Raji (cell line): ENCODE measurements around the gene NTN3.
A peak's percentile ranks its signal among the peaks of the same experiment; 100 is the strongest.

Experiments used
- POLR2A ChIP-seq: IDR thresholded peaks from 2 replicates; pipeline ENCODE4 v1.6.1; 2011; ENCODE audit warnings: low read depth, low read length, control low read depth; ENCODE audit not compliant: insufficient read depth

NTN3 gene

DNA sequence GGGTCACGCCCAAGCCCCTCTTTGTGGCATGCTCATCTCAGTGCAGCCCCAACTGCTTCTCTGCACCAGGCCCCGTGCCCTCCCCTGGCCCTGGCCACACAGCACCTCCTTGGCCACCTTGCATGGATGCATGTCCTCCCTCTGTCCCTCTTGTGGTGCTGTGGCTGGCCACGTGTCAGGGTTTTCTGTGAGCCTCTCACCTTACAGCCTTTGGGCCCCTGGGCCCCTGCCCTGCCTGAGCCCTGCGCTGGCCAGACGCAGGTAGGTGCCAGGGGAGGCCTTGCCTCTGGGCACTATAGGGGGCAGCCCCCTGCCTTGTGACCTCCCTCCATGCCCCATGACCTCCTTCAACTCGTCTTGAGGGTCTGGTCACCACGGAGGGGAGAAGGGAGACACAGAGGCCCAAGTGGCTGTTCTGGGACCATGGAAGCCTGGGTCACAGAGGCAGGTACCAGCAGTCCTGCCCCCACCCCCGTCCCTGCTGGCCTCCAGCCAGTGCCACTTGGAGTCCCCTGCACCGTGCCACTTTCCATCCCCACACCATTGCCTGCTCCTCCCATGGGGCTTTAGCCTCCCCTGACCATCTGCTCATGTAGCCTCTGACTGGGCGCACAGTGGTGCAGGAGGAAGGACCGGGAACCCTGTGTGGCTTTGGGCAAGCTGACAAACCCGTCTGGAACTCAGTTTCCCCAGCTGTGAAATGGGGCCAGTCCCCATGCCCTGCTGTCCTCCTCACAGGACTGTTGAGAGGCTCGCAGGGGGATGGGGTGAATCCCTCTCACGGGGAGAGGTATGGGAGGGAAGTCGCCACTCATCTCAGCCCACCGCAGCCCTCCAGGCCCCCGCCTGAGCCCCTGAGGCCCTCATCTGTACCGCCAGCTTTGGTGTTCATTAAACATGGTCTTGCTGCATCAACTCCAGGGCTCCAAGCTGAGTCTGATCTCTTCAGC is 31.1 kb downstream of the NTN3 start:
- no peak for TF ChIP-seq POLR2A

GRCh38 chr16:2505695-2506094 is 34.6 kb downstream of the NTN3 start:
- TF ChIP-seq POLR2A = no peak

GRCh38 chr16:2507052-2507659 is 36.1 kb downstream of the NTN3 start:
- TF ChIP-seq POLR2A = no peak

- no peak for TF ChIP-seq POLR2A
Observed at GRCh38 chr16:2507665-2508064, 36.6 kb downstream of the NTN3 start.

- no peak for TF ChIP-seq POLR2A
Observed at GRCh38 chr16:2508722-2509400, 37.8 kb downstream of the NTN3 start.

- TF ChIP-seq POLR2A = no peak
Observed at GRCh38 chr16:2511128-2511800, 40.2 kb downstream of the NTN3 start.

GRCh38 chr16:2511996-2512734 is 41.1 kb downstream of the NTN3 start:
- TF ChIP-seq POLR2A = no peak

GRCh38 chr16:2512735-2513404 is 41.8 kb downstream of the NTN3 start:
- TF ChIP-seq POLR2A = no peak

DNA sequence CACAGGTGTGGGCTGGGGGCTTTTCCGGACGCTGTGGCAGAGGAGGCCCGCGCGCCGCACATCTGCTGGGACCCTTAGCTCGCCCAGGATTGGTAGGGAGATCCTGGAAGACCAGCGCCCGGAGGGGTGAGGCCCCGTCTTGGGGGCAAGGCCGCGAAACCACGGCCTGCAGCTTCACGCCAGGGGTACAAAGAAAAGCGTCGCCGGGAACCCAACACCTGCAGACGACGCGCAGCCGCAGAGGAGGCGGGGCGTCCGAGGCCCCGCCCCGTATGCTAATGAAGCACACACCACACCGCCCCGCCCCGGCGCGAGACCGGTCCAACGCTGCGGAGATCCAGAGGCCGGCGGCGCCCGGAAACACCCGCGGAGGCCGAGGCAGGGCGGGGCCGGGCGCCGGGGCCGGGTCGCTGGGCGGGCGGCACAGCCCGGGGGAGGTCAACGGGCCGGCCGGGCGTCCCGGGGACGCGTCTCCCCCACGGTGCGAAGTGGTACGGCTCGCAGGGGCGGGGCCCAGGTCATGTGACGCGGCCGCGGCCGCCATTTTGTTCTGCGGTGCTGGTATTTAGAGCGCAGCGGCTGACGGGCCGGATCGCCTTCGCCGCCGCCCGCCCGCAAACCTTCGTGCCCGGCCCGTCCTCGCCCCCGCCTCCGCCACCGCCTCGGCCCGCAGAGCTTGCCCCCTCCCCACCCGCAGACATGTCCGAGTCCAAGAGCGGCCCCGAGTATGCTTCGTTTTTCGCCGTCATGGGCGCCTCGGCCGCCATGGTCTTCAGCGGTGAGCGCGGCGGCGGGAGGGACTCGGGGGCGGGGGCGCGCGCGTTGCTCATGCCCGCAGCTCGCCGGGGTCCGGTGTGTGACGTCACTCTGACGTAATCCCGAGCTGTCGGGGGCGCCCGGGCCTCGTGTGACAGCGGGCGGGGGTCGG is 42.6 kb downstream of the NTN3 start, which contains the start of gene ATP6V0C:
TSS of gene ATP6V0C (plus strand) at position 548 of the 928 bp plus-strand sequence. CDS start at position 700, 152 bp downstream.
- peak; percentile 69 for TF ChIP-seq POLR2A

DNA sequence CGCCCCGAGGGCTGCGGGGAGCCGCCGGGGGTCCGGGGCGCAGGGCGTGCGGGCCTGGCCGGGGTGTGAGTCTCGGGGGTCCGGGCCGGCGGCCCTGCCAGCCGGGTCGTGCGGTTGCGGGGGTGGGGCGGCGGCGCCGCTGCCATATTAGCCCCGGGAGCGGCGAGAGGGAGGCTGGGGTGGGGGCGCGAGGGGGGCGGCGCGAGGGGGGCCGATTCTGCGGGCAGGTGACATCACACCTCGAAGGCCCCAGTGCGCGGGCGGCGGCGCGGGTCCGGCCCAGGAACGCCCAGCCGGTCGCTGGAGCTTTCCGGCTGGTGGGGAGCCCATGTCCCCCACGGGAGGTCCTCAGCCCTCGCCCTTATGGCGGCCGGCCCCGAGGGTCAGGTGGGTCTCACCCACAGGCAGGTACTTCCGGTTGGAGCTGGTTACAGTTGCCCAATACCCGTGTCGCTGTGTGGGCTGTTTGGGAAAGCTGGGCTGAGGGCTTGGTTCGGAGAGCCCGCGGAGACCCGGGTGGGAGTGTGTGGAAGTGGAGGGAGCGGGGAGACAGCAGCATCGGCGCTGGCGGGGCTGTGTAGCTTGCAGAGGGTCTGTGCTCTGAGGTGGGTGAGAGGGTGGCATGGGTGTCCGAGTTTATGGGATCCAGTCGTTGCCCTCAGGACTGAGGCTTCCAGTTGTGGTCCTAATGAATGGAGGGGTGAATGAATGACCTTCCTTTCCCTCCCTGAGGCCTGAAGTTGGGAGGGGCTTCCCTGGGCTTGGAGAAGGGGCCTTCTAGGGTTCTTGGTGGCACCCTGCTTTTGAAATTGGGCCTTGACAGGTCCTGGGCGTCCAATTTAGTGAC is 43.5 kb downstream of the NTN3 start:
- TF ChIP-seq POLR2A = no peak

DNA sequence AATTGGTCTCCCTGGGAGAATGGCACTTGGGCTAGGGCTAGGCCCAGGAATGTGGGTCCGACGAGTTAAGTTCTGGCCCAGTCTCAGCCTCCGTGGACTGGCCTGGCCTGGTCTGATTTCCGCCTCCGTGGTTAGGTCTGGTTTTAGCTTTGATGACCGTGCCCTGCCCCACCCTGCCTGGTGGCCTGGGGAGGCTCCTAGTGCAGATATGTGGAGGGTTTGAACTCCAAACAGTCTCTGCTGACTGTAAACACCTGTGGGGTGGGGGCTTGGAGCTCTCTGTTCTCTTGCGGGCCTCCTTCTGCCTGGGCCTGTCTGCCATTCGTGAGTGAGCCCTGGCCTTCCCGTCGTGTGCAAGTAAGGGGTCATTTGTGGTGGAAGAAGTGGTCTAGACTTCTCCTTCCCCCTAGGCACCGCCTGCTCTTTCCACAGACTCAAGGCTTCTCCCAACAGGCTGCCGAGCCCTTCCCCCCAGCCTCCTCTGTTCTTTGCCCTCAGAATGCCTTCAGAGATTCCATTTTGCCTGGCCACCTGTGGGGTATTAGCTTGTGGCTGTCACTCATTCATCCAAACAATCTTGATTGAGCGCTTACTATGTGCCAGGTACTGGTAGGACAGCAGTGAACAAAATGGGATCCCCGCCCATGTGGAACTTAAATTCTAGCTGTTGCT is 44.2 kb downstream of the NTN3 start:
- no peak for TF ChIP-seq POLR2A
